Measurements from ENCODE around the gene ZG16.
"Not testable (repeated sequence)": the region's sequence is repeated elsewhere in the genome, so short reads cannot be mapped to it uniquely, and the experiment has no call there.

Gene ZG16

DNA sequence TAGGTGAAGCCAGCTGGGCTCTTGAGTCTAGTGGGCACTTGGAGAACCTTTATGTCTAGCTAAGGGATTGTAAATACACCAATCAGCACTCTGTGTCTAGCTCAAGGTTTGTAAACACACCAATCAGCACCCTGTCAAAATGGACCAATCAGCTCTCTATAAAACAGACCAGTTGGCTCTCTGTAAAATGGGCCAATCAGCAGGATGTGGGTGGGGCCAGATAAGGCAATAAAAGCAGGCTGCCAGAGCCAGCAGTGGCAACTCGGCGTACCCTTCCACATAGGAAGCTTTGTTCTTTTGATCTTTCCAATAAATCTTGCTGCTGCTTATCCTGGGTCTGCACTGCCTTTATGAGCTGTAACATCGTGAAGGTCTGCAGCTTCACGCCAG lies 29.3 kb upstream of the ZG16 start:
- not testable (repeated sequence) for DNase-seq (ENCODE audit: low spot score)

DNA sequence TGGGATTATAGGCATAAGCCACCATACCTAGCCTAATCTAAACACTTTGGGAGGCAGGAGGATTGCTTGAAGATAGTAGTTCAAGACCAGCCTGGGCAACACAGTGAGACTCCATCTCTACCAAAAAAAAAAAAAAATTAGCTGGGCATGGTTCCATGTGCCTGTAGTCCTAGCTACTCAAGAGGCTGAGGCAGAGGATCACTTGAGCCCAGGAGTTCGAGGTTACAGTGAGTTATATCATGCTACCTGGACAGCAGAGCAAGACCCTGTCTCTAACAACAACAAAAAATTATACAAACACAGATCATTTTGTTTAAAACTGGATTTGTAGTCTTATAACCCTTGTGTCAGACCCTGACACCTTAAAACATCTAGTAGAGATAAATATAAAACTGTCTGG lies 24.5 kb upstream of the ZG16 start:
- DNase-seq (ENCODE audit: low spot score), result no peak

DNA sequence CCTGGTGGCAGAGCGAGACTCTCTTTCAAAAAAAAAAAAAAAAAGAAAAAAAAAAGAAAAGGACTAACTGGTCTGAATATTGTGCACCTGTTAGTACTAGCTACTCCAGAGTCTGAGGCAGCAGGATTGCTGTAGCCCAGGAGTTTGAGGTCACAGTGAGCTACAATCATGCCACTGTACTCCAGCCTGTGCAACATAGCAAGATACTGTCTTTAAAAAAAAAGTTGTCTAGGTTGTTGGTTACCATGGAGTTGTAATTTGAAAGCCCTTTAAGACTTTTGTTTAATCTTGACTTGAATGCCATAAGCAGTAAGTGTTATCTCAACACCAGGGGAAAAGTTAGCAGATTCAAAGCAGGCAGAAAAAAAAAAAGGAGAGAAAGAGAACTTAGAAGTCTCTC lies 21.4 kb upstream of the ZG16 start:
- DNase-seq (ENCODE audit: low spot score), result no peak

- DNase-seq (ENCODE audit: low spot score), result not testable (repeated sequence)
Measured at GRCh38 chr16:29757086-29757485, 21.0 kb upstream of the ZG16 start.

GRCh38 chr16:29757950-29758466 lies 20.0 kb upstream of the ZG16 start:
- no peak for DNase-seq (ENCODE audit: low spot score)

GRCh38 chr16:29760567-29761279 lies 17.3 kb upstream of the ZG16 start:
- DNase-seq (ENCODE audit: low spot score), result no peak

- DNase-seq (ENCODE audit: low spot score), result not testable (repeated sequence)
Measured at GRCh38 chr16:29761280-29761651, 16.8 kb upstream of the ZG16 start.

DNA sequence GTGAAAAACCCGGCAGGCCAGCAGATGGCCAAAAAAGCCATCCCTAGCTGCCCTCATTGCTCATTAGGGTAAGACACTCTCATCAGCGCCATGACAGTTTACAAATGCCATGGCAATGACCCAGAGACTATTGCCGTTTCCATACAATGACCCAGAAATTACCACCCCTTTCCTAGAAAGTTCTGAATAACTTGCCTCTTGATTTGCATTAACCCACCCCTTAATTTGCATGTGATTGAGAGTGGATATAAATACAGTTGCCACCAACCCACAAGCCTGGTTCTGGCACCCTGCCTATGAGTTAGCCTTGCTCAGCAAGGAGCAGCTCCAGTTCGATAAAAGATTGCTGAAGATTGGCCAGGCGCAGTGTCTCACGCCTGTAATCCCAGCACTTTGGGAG lies 16.2 kb upstream of the ZG16 start:
- no peak for DNase-seq (ENCODE audit: low spot score)

DNA sequence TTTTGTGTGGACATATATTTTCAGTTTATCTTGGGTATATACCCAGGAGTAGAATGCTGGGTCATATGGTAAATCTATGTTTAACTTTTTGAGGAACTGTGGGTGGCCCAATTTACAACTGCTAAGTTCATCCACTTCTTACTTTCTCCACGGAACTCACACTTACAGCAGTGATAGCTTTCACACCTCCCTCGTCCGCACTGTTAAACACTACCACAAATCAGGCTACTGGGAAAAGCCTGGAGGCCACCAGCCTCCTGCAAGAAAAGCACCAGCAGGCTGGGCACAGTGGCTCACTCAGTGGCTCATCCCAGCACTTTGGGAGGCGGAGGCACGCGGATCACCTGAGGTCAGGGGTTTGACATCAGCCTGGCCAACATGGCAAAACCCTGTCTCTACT lies 14.7 kb upstream of the ZG16 start:
- no peak for DNase-seq (ENCODE audit: low spot score)

DNA sequence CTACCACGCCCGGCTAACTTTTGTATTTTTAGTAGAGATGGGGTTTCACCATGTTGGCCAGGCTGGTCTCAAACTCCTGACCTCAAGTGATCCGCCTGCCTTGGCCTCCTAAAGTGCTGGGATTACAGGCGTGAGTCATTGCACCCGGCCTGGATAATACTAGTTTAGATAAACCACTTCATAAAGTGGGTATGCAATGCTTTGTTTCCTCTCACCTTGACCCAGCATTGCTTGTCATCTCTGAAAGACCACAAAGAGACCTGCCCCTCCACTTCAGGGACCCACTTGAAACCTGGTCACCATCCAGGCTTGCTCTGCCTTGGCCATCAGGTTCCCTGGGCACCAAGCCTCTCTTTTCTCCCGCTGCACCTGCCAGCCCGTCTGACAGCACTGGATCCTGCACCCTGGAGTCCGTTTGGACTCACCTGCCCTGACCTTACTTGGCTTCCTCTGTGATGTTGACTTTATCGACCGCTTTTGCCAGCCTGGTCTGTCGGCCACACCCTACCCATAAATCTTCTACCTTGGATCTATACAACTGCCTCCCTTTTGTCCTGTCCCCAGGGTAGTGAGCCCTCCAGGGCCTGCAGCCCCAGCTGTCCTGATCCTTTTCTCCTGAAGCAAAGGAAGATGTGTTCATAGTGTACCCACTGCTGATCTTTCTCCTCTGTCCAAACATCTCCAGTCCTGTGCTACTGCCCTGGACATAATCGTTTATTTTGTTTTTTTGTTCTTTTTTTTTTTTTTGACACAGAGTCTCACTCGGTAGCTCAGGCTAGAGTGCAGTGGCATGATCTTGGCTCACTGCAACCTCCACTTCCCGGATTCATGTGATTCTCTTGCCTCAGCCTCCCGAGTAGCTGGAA lies 12.7 kb upstream of the ZG16 start:
- DNase-seq (ENCODE audit: low spot score), result no peak

DNA sequence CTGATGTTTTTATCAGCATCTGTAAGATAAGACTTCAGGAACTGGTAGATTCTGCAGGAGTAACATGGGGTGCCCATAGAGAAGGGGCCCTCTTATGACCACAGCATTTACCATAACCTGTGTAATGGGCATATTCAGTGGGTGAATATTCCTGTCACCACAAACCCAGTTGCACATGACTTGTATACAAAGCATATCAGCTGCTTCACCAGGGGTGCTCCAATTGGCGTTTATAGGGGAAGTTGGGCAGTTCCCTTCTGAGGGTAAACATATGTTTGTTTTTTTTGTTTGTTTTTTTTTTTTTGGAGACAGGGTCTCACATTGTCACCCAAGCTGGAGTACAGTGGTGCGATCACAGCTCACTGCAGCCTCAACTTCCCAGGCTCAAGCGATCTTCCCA lies 11.5 kb upstream of the ZG16 start:
- DNase-seq (ENCODE audit: low spot score), result no peak

DNA sequence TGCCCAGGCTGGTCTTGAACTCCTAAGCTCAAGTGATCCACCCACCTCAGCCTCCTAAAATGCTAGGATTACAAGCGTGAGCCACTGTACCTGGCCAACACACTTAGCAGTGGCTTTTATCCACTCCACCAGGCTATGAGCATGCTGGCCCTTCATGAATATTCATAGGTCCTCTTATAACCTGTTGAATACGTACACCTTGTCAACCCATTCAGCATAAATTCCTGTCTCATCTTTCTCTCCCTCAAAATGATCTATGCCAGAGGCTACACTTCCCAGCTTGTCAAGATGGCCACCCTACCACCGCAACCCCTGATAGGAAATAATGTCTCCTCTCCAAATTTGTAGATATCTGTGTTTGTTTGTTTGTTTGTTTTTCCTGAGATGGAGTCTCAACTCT lies 11.0 kb upstream of the ZG16 start:
- DNase-seq (ENCODE audit: low spot score), result no peak

GRCh38 chr16:29769507-29769906 lies 8.5 kb upstream of the ZG16 start:
- no peak for DNase-seq (ENCODE audit: low spot score)

GRCh38 chr16:29770250-29770929 lies 7.7 kb upstream of the ZG16 start:
- no peak for DNase-seq (ENCODE audit: low spot score)

DNA sequence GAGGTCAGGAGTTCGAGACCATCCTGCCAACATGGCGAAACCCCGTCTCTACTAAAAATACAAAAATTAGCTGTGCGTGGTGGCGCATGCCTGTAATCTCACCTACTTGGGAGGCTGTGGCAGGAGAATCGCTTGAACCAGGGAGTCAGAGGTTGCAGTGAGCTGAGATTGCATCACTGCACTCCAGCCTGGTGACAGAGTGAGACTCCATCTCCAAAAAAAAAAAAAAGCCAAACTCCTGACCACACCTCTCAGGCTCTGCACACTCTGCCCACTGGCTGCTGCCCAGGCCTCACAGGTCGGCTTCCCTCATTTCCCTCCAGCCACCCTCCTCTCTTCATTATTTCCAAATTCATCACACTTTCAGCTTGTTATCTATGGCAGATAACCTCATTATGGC lies 5.7 kb upstream of the ZG16 start:
- DNase-seq (ENCODE audit: low spot score), result not testable (repeated sequence)

DNA sequence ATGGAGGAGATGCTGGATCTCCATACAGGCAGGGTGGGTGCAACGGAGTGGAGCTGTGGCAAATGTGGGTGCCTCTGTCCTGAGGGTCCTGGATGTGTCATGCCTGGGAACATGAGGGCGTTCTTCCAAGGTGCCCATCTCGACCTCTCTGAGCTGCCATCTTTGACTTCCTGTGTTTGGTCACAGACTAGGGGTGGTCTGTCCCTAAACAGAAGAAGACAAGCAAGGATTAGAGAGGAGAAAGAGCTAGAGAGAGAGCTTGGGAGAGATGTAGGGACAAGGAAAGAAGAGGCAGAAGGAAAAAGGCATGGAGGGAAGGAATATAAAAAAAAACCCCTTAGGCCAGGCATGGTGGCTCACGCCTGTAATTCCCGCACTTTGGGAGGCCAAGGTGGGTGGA lies 3.3 kb upstream of the ZG16 start:
- no peak for DNase-seq (ENCODE audit: low spot score)

GRCh38 chr16:29775742-29776408 lies 2.2 kb upstream of the ZG16 start:
- no peak for DNase-seq (ENCODE audit: low spot score)

- no peak for DNase-seq (ENCODE audit: low spot score)
Measured at GRCh38 chr16:29779474-29779873, 1.4 kb downstream of the ZG16 start.

DNA sequence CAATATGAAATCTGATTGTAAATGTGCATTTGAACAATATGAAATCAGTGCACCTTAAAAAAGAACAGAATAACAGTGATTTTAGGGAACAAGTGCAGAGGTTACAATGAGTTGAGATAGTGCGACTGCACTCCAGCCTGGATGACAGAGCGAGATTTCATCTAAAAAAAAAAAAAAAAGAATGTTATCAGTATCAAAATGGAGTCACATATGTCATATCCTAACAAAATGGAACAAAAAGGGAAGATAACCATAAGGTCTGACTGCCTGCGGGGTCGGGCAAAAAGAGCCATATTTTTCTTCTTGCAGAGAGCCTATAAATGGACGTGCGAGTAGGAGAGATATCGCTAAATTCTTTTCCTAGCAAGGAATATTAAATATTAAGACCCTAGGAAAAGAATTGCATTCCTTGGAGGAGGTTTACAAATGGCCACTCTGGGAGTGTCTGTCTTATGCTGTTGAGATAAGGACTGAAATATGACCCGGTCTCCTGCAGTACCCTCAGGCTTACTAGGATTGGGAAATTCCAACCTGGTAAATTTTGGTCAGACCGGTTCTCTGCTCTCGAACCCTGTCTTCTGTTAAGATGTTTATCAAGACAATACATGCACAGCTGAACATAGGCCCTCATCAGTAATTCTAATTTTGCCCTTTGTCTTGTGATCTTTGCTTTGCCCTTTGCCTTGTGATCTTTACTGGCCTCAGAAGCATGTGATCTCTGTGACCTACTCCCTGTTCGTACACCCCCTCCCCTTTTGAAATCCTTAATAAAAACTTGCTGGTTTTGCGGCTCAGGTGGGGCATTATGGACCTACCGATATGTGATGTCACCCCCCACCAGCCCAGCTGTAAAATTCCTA lies 5.3 kb downstream of the ZG16 start:
- not testable (repeated sequence) for DNase-seq (ENCODE audit: low spot score)

- no peak for DNase-seq (ENCODE audit: low spot score)
Measured at GRCh38 chr16:29784157-29784556, 6.1 kb downstream of the ZG16 start.

GRCh38 chr16:29784901-29785500 lies 6.9 kb downstream of the ZG16 start:
- DNase-seq (ENCODE audit: low spot score), result no peak

All from putamen (tissue), 1 donor.